IMR-90 (cell line): ENCODE results near the gene WDR27. TPM values are rescaled to one million over a fixed set of nuclear protein-coding genes. Genes with fewer than 3 reads are reported as not detected.

Experiments
- ATAC-seq: fragments of 200-7000 bp; cut with Tn5 transposase; 2 replicates; pipeline ENCODE4 v1.9.1; 2020; ENCODE audit warnings: low read depth, mild to moderate bottlenecking, moderate library complexity
- BruUV-seq: library from RNA; stranded (reverse); fragments of 400-500 nt; replicated peaks from 2 replicates; lab custom pipeline; 2021; lab: Mats Ljungman, UMichigan
- CTCF ChIA-PET: fragments of 300-600 bp; formaldehyde crosslinking; extraction: SDS; loops from one replicate; lab custom pipeline; 2021; ENCODE audit warnings: antibody characterized with exemption; lab: Yijun Ruan, JAX
- POLR2A ChIA-PET: fragments of 300-600 bp; sonication (Branson Sonifier 250); formaldehyde crosslinking; loops from one replicate; lab custom pipeline; 2022; ENCODE audit warnings: antibody characterized with exemption; ENCODE audit not compliant: unreplicated experiment; lab: Charles Lee
- DNase-seq: peaks from one replicate; pipeline ENCODE4 v3.0.0; 2013
- H2AFZ ChIP-seq: replicated peaks from 2 replicates; pipeline ENCODE3; 2013; ENCODE audit warnings: low read length, mild to moderate bottlenecking; ENCODE audit not compliant: poor library complexity
- H2AK5ac ChIP-seq: 2 replicates; pipeline ENCODE4 v1.6.1; 2013; ENCODE audit warnings: low read depth, low read length, inconsistent platforms
- H2AK9ac ChIP-seq: replicated peaks from 2 replicates; pipeline ENCODE3; 2013; ENCODE audit warnings: mild to moderate bottlenecking, low read depth, low read length, moderate library complexity; ENCODE audit not compliant: poor library complexity
- H2BK120ac ChIP-seq: 2 replicates; pipeline ENCODE4 v1.6.1; 2013; ENCODE audit warnings: low read depth, low read length, inconsistent platforms
- H2BK15ac ChIP-seq: 3 replicates; pipeline ENCODE4 v1.6.1; 2013; ENCODE audit warnings: low read depth, low read length, inconsistent platforms
- H2BK20ac ChIP-seq: 2 replicates; pipeline ENCODE4 v1.6.1; 2013; ENCODE audit warnings: low read depth, mild to moderate bottlenecking, inconsistent platforms, low read length, moderate library complexity
- H2BK5ac ChIP-seq: 2 replicates; pipeline ENCODE4 v1.6.1; 2013; ENCODE audit warnings: mild to moderate bottlenecking, low read depth, low read length, inconsistent platforms; ENCODE audit not compliant: poor library complexity, severe bottlenecking
- H3K14ac ChIP-seq: replicated peaks from 2 replicates; pipeline ENCODE4 v1.6.1; 2013; ENCODE audit warnings: low read depth, low read length, inconsistent platforms
- H3K18ac ChIP-seq: 2 replicates; pipeline ENCODE4 v1.6.1; 2013; ENCODE audit warnings: low read depth, low read length, control low read depth
- H3K23ac ChIP-seq: 2 replicates; pipeline ENCODE4 v1.6.1; 2013; ENCODE audit warnings: low read depth, low read length, inconsistent platforms
- H3K27ac ChIP-seq: 2 replicates; pipeline ENCODE4 v1.5.1; 2013; ENCODE audit warnings: mild to moderate bottlenecking, control low read depth, low read length; ENCODE audit not compliant: insufficient read depth
- H3K27me3 ChIP-seq: 2 replicates; pipeline ENCODE4 v1.6.1; 2013; ENCODE audit warnings: low read length; ENCODE audit not compliant: control insufficient read depth, insufficient read depth
- H3K36me3 ChIP-seq: 2 replicates; pipeline ENCODE4 v1.6.1; 2013; ENCODE audit warnings: low read length, mixed read lengths; ENCODE audit not compliant: control insufficient read depth, insufficient read depth
- H3K4ac ChIP-seq: 2 replicates; pipeline ENCODE4 v1.6.1; 2013; ENCODE audit warnings: low read depth, low read length, inconsistent platforms
- H3K4me1 ChIP-seq: 2 replicates; pipeline ENCODE4 v1.6.1; 2013; ENCODE audit warnings: low read length, mixed read lengths; ENCODE audit not compliant: control insufficient read depth, insufficient read depth
- H3K4me2 ChIP-seq: 2 replicates; pipeline ENCODE4 v1.6.1; 2013; ENCODE audit warnings: low read depth, mild to moderate bottlenecking, control low read depth, low read length, moderate library complexity
- H3K4me3 ChIP-seq: 2 replicates; pipeline ENCODE4 v1.5.1; 2013; ENCODE audit warnings: low read depth, mild to moderate bottlenecking, control low read depth, low read length, moderate library complexity; ENCODE audit not compliant: insufficient read depth
- H3K56ac ChIP-seq: 2 replicates; pipeline ENCODE4 v1.6.1; 2013; ENCODE audit warnings: low read length, inconsistent platforms; ENCODE audit not compliant: insufficient read depth; ENCODE audit errors: extremely low read depth
- H3K79me1 ChIP-seq, 2 experiments: 2 replicates each; pipeline ENCODE4 v1.6.1; 2013; ENCODE audit warnings: low read length in 2 of 2, inconsistent platforms in 1 of 2, low read depth in 1 of 2
- H3K9ac ChIP-seq: 2 replicates; pipeline ENCODE4 v1.6.1; 2013; ENCODE audit warnings: low read depth, low read length, control low read depth
- H3K9me1 ChIP-seq: 2 replicates; pipeline ENCODE4 v1.6.1; 2013; ENCODE audit warnings: low read length, inconsistent platforms; ENCODE audit not compliant: insufficient read depth
- H3K9me3 ChIP-seq: 2 replicates; pipeline ENCODE4 v1.6.1; 2013; ENCODE audit warnings: low read length; ENCODE audit not compliant: control insufficient read depth, insufficient read depth
- H4K20me1 ChIP-seq: 2 replicates; pipeline ENCODE4 v1.6.1; 2013; ENCODE audit warnings: low read length, inconsistent platforms; ENCODE audit not compliant: insufficient read depth
- H4K5ac ChIP-seq: 2 replicates; pipeline ENCODE4 v1.6.1; 2013; ENCODE audit warnings: mild to moderate bottlenecking, low read depth, low read length, control low read depth
- H4K8ac ChIP-seq, 2 experiments: 2 replicates each; pipeline ENCODE4 v1.6.1; 2013; ENCODE audit warnings: low read depth in 2 of 2, low read length in 2 of 2, control low read depth in 1 of 2, inconsistent platforms in 1 of 2
- H4K91ac ChIP-seq: 2 replicates; pipeline ENCODE4 v1.6.1; 2013; ENCODE audit warnings: low read depth, low read length, inconsistent platforms; ENCODE audit not compliant: insufficient read depth
- CTCF ChIP-seq: conservative IDR thresholded peaks from 2 replicates; pipeline ENCODE4 v1.5.1; 2012; ENCODE audit warnings: mild to moderate bottlenecking, low read depth, low read length, improper control_type of control experiment
- FOS ChIP-seq: fragments of 150-350 bp; IDR thresholded peaks from 2 replicates; pipeline ENCODE4 v1.6.1; 2016; ENCODE audit warnings: low read depth, low read length
- MAFK ChIP-seq: IDR thresholded peaks from 2 replicates; pipeline ENCODE4 v1.6.1; 2012; ENCODE audit warnings: low read depth, low read length, improper control_type of control experiment
- MAZ ChIP-seq: IDR thresholded peaks from 2 replicates; pipeline ENCODE4 v1.6.1; 2012; ENCODE audit warnings: low read depth, mild to moderate bottlenecking, low read length, improper control_type of control experiment, moderate library complexity, borderline replicate concordance
- MXI1 ChIP-seq: IDR thresholded peaks from 2 replicates; pipeline ENCODE4 v1.6.1; 2012; ENCODE audit warnings: low read depth, mild to moderate bottlenecking, low read length, moderate library complexity, borderline replicate concordance
- NFE2L2 ChIP-seq: fragments of 150-350 bp; IDR thresholded peaks from 2 replicates; pipeline ENCODE4 v1.6.1; 2016; ENCODE audit warnings: low read depth, mild to moderate bottlenecking, low read length
- POLR2A ChIP-seq: IDR thresholded peaks from 2 replicates; pipeline ENCODE4 v1.6.1; 2012; ENCODE audit warnings: mild to moderate bottlenecking, low read depth, low read length
- RAD21 ChIP-seq: IDR thresholded peaks from 2 replicates; pipeline ENCODE4 v1.6.1; 2012; ENCODE audit warnings: low read length, improper control_type of control experiment
- USF2 ChIP-seq: fragments of 150-350 bp; IDR thresholded peaks from 2 replicates; pipeline ENCODE4 v1.6.1; 2017; ENCODE audit warnings: mild to moderate bottlenecking, antibody characterized with exemption, low read length, low read depth
- WGBS, 2 experiments: methylation state at CpG; one replicate each; pipeline versions ENCODE4 v1.1.5 to v1.1.7; 2013; ENCODE audit warnings: missing lambda C conversion rate in 2 of 2; ENCODE audit not compliant: insufficient read length in 1 of 2; ENCODE audit errors: extremely low coverage in 2 of 2; 5-methylcytosine and 5-hydroxymethylcytosine counted together
- dilution Hi-C: fragments of 300-500 bp; cut with HindIII; formaldehyde crosslinking; loops from one replicate; pipeline ENCODE4 v1.14.3; 2018; ENCODE audit warnings: low sequenced_read_pairs; ENCODE audit not compliant: unreplicated experiment
- in situ Hi-C: fragments of 300-500 bp; cut with MboI; formaldehyde crosslinking; loops from 3 replicates; pipeline ENCODE4 v1.14.3; 2019; ENCODE audit warnings: low sequenced_read_pairs, inconsistent platforms, mixed read lengths
- intact Hi-C: fragments of 100-400 bp; cut with micrococcal nuclease; formaldehyde crosslinking; loops from 2 replicates; pipeline ENCODE4 v1.10.0; 2022
- polyA plus RNA-seq, 3 experiments: library from polyadenylated mRNA; depleted of rRNA; stranded (reverse); fragments of >200 nt; gene quantifications; 2 replicates each; pipeline ENCODE4 v1.2.3, GENCODE V29; 2012; ENCODE audit warnings: low replicate concordance in 1 of 3
- total RNA-seq: library from RNA; depleted of rRNA; stranded (reverse); fragments of >200 nt; gene quantifications from 2 replicates; pipeline ENCODE4 v1.2.3, GENCODE V29; 2012

WDR27 gene
- total and polyA plus RNA-seq, 2 of the 4 experiments (the other 2 are of a cell fraction) = 7.0 to 18.5 TPM

GRCh38 chr6:169738976-169739529 is 37.2 kb upstream of the WDR27 start:
- no peak overlapping the region for H3K4ac ChIP-seq
- H3K56ac ChIP-seq = no peak overlapping the region
- in situ Hi-C loops = no loop called here
- H3K4me3 ChIP-seq = no peak overlapping the region
- no peak overlapping the region for H3K27ac ChIP-seq
- no peak overlapping the region for H4K5ac ChIP-seq
- no peak overlapping the region for H3K9ac ChIP-seq
- WGBS, 2 experiments = no CpG with 5 or more reads among the region's 2 CpGs
- H2AK5ac ChIP-seq = no peak overlapping the region
- no peak overlapping the region for H2BK20ac ChIP-seq
- no peaks in the 10 kb centered on the region for H3K36me3 ChIP-seq
- DNase-seq = no peak
- dilution Hi-C loops = no loop called here
- no peak overlapping the region for H2AK9ac ChIP-seq
- no peak overlapping the region for H3K14ac ChIP-seq
- H3K9me3 ChIP-seq = no peaks in the 10 kb centered on the region
- H3K18ac ChIP-seq = no peak overlapping the region
- H3K9me1 ChIP-seq = no peaks in the 10 kb centered on the region
- no peak overlapping the region for H2BK5ac ChIP-seq
- H3K27me3 ChIP-seq = peaks cover 4% of the 10 kb centered on the region
- POLR2A ChIA-PET = no interaction called here
- no peak overlapping the region for H2AFZ ChIP-seq
- no peak overlapping the region for H4K8ac ChIP-seq
- intact Hi-C loops = no loop called here
- CTCF ChIA-PET = no interaction called here
- TF ChIP-seq RAD21 = no peak
- no peak for TF ChIP-seq POLR2A
- no peak for TF ChIP-seq CTCF
- TF ChIP-seq MAZ = no peak
- no peak for TF ChIP-seq MXI1
- no peak for TF ChIP-seq MAFK
- TF ChIP-seq NFE2L2 = no peak
- TF ChIP-seq USF2 = no peak
- TF ChIP-seq FOS = no peak
- H3K4me1 ChIP-seq = peaks cover 2% of the 10 kb centered on the region; the same call in 1 of the 2 replicates
- H2BK120ac ChIP-seq = no peak overlapping the region
- no peaks in the 10 kb centered on the region for H4K20me1 ChIP-seq
- H3K79me1 ChIP-seq = no peaks in the 10 kb centered on the region
- H3K4me2 ChIP-seq = no peak overlapping the region
- no peak overlapping the region for H4K91ac ChIP-seq
- BruUV-seq = no TSS peak
- no peak overlapping the region for H3K23ac ChIP-seq
- no peak overlapping the region for H2BK15ac ChIP-seq
- no peak for ATAC-seq
